AG04450 (cell line): ENCODE results near the gene FBXO47. TPM values are rescaled to one million over a fixed set of nuclear protein-coding genes. Genes with fewer than 3 reads are reported as not detected.
A peak's percentile ranks its signal among the peaks of the same experiment; 100 is the strongest.

Experiments
- CTCF ChIA-PET: fragments of 300-600, 350-600 bp; formaldehyde crosslinking; extraction: SDS; loops from one replicate; lab custom pipeline; 2022; ENCODE audit warnings: antibody characterized with exemption, inconsistent platforms; lab: Charles Lee
- POLR2A ChIA-PET: fragments of 350-600 bp; formaldehyde crosslinking; extraction: SDS; loops from one replicate; lab custom pipeline; 2021; ENCODE audit warnings: antibody characterized with exemption, inconsistent platforms; lab: Yijun Ruan, JAX
- DNase-seq: peaks from one replicate; pipeline ENCODE4 v3.0.0-alpha.2; 2011; ENCODE audit warnings: low read depth, low spot score
- H3K27ac ChIP-seq: one replicate; pipeline ENCODE4 v1.5.1; 2012; ENCODE audit warnings: low read depth, low read length, control low read depth
- H3K27me3 ChIP-seq: one replicate; pipeline ENCODE4 v1.6.0; 2012; ENCODE audit warnings: low read length; ENCODE audit not compliant: control insufficient read depth, insufficient read depth
- H3K4me3 ChIP-seq: 2 replicates; pipeline ENCODE4 v1.5.1; 2011; ENCODE audit warnings: mild to moderate bottlenecking, low read depth, low read length, control low read depth
- H3K9me3 ChIP-seq: 2 replicates; pipeline ENCODE4 v1.5.1; 2012; ENCODE audit warnings: low read length; ENCODE audit not compliant: control insufficient read depth, insufficient read depth
- CTCF ChIP-seq: IDR thresholded peaks from 2 replicates; pipeline ENCODE4 v1.5.1; 2011; ENCODE audit warnings: low read depth, low read length, control low read depth, inconsistent platforms
- polyA plus RNA-seq: library from polyadenylated mRNA; depleted of rRNA; stranded (reverse); fragments of >200 nt; gene quantifications from 2 replicates; pipeline ENCODE4 v1.2.3, GENCODE V29; 2011

FBXO47 gene
- polyA plus RNA-seq, 1 experiment = not detected

GRCh38 chr17:38996660-38997337 lies 29.6 kb upstream of the FBXO47 start:
- no peak for TF ChIP-seq CTCF
- Histone ChIP-seq H3K4me3 (no peak overlapping the region), H3K27ac (no peak overlapping the region), H3K27me3 (no peaks in the 10 kb centered on the region), H3K9me3 (peaks cover 16% of the 10 kb centered on the region)
- CTCF ChIA-PET = interaction anchor here (3.1 kb wide), 1 partner anchor 13 kb away, joined by 13 read pairs; no protein-coding TSS in a partner anchor
- POLR2A ChIA-PET = interaction anchor here (0.7 kb wide), 2 partner anchors 72 to 143 kb away, joined by 6 to 9 read pairs; partner anchors contain the start of gene RPL23
- no peak for DNase-seq

DNA sequence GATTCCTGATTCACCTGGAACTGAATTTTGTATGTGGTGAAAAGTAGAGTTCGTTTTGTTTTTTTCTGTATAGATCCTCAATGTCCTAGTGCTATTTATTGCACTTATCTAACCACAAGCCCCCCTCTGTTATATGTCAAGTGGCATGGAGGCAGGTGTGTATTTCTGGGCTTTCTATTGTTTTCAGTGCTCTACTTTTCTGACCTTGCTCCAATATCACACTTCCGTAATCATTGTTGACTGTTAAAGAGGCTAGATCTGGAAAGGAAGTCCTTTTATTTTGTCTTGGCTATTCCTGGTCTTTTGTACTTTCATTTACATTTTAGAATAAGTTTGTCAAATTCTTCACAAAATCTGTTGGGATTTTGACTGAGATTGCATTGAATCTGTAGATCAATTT lies 26.8 kb upstream of the FBXO47 start:
- TF ChIP-seq CTCF = no peak
- no peak overlapping the region for H3K4me3 ChIP-seq
- no peak for DNase-seq
- ChIA-PET CTCF (interaction anchor here (1.5 kb wide), 1 partner anchor 11 kb away, joined by 4 read pairs; no protein-coding TSS in a partner anchor), POLR2A (interaction anchor here (0.6 kb wide), 1 partner anchor 517 kb away, joined by 4 read pairs; no protein-coding TSS in a partner anchor)
- peaks cover 16% of the 10 kb centered on the region for H3K9me3 ChIP-seq
- no peaks in the 10 kb centered on the region for H3K27me3 ChIP-seq
- no peak overlapping the region for H3K27ac ChIP-seq

GRCh38 chr17:38984666-38985065 lies 17.5 kb upstream of the FBXO47 start:
- CTCF ChIA-PET = interaction anchor here (1.1 to 6.4 kb wide), 7 partner anchors 13 to 261 kb away, joined by 3 to 367 read pairs (median 38); partner anchors contain the start of genes ARL5C and PLXDC1
- no peaks in the 10 kb centered on the region for H3K27me3 ChIP-seq
- H3K27ac ChIP-seq = no peak overlapping the region
- TF ChIP-seq CTCF = no peak
- no peak for DNase-seq
- H3K4me3 ChIP-seq = no peak overlapping the region
- no peaks in the 10 kb centered on the region for H3K9me3 ChIP-seq
- POLR2A ChIA-PET = no interaction called here

DNA sequence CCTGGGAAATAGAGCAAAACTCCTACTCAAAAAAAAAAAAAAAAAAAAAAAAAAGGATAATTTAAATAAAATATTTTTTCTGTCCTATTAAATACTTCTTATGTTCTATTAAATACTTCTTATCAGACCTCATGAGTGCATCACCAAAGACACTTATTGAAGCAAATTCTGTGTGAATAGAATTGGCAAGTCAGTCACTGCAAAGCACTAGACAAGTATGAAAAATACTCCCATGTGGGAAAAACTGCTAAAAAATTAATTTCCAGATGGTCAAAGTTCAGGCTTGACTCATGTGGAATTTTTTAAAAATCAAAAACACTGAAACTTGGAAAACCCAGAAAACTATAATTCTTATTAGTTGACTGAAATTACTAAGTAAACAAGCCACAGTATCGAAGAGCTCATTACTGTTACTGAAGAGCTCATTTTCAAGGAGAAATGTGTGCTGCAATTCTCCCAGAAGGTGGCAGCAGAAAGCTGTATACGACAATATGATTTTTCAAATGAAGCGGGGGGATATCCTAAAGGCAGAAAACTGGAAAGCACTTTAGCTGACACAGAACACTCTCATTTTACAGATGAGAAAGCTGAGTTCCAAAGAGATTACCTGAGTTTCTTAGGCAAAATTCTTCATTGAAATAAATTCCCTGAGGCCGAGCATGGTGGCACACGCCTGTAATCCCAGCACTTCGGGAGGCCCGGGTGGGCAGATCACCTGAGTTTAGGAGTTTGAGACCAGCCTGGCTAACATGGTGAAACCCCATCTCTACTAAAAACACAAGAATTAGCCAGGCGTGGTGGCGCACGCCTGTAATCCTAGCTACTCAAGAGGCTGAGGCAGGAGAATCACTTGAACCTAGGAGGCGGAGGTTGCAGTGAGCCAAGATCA lies 15.9 kb upstream of the FBXO47 start:
- POLR2A ChIA-PET = interaction anchor here (0.5 to 1.8 kb wide), 4 partner anchors 113 to 248 kb away, joined by 3 to 18 read pairs (median 5); partner anchors contain the start of genes LASP1 and RPL19
- Histone ChIP-seq H3K4me3 (no peak overlapping the region), H3K9me3 (no peaks in the 10 kb centered on the region), H3K27me3 (no peaks in the 10 kb centered on the region), H3K27ac (no peak overlapping the region)
- DNase-seq = peak; percentile 50
- TF ChIP-seq CTCF = peak; percentile 82
- CTCF ChIA-PET = interaction anchor here (0.6 to 6.4 kb wide), 71 partner anchors 9 to 296 kb away, joined by 3 to 367 read pairs (median 5); partner anchors contain the start of genes ARL5C, FBXO47, LASP1 and LASP1NB
